ENCODE data around the gene SPRR2D.
"Not testable (repeated sequence)": the region's sequence is repeated elsewhere in the genome, so short reads cannot be mapped to it uniquely, and the experiment has no call there.

The SPRR2D gene

GRCh38 chr1:153011235-153011758 lies 29.6 kb downstream of the SPRR2D start:
- DNase-seq (ENCODE audit: low read depth in 2 of 2): not testable (repeated sequence)

GRCh38 chr1:153001382-153001781 lies 39.5 kb downstream of the SPRR2D start, which contains the start of gene SPRR3:
SPRR3 (plus strand) TSS chr1:153001749; CDS start chr1:153003021, 1,272 bp downstream.
- DNase-seq (ENCODE audit: low read depth in 2 of 2): no peak

GRCh38 chr1:153000294-153000693 lies 40.6 kb downstream of the SPRR2D start:
- DNase-seq (ENCODE audit: low read depth in 2 of 2): no peak

GRCh38 chr1:152999818-153000217 lies 41.1 kb downstream of the SPRR2D start:
- DNase-seq (ENCODE audit: low read depth in 2 of 2): no peak

- no peak for DNase-seq (ENCODE audit: low read depth in 2 of 2)
Measured at GRCh38 chr1:152998476-152998875, 42.4 kb downstream of the SPRR2D start.

GRCh38 chr1:152997901-152998300 lies 43.0 kb downstream of the SPRR2D start:
- DNase-seq (ENCODE audit: low read depth in 2 of 2): no peak

GRCh38 chr1:152996633-152997400 lies 44.1 kb downstream of the SPRR2D start:
- DNase-seq (ENCODE audit: low read depth in 2 of 2): no peak

- DNase-seq (ENCODE audit: low read depth in 2 of 2): no peak
Measured at GRCh38 chr1:152995842-152996241, 45.1 kb downstream of the SPRR2D start.

GRCh38 chr1:152993186-152993585 lies 47.7 kb downstream of the SPRR2D start:
- no peak for DNase-seq (ENCODE audit: low read depth in 2 of 2)

All from stimulated activated CD8-positive, alpha-beta memory T cell treated with anti-CD3 and anti-CD28 coated beads, Interleukin-2, amount 100 ng/mL, for 48 hours (primary cell).